AG04449 (cell line): Measurements from ENCODE around the gene SOX6.

Experiments
- CTCF ChIA-PET: fragments of 350-600 bp; formaldehyde crosslinking; extraction: SDS; loops from one replicate; lab custom pipeline; 2021; ENCODE audit warnings: antibody characterized with exemption; lab: Yijun Ruan, JAX
- POLR2A ChIA-PET: fragments of 400-600, 350-600 bp; formaldehyde crosslinking; extraction: SDS; loops from one replicate; lab custom pipeline; 2020; ENCODE audit warnings: antibody characterized with exemption, inconsistent platforms; lab: Yijun Ruan, JAX
- DNase-seq: peaks from one replicate; pipeline ENCODE4 v3.0.0-alpha.2; 2010; ENCODE audit warnings: low read depth, low spot score
- H3K4me3 ChIP-seq: 2 replicates; pipeline ENCODE4 v1.5.1; 2011; ENCODE audit warnings: low read depth, mild to moderate bottlenecking, control low read depth, low read length
- CTCF ChIP-seq: IDR thresholded peaks from one replicate; pipeline ENCODE4 v1.5.1; 2011; ENCODE audit warnings: mild to moderate bottlenecking, moderate library complexity, low read length, control low read depth, inconsistent platforms; ENCODE audit not compliant: insufficient read depth; ENCODE audit errors: missing control alignments

The SOX6 gene

GRCh38 chr11:15993345-15993744 is 363.0 kb downstream of the SOX6 start:
- ChIA-PET CTCF (no interaction called here), POLR2A (no interaction called here)
- TF ChIP-seq CTCF: no peak
- H3K4me3 ChIP-seq: no peak overlapping the region
- no peak for DNase-seq

GRCh38 chr11:15991215-15991614 is 365.1 kb downstream of the SOX6 start:
- no peak overlapping the region for H3K4me3 ChIP-seq
- CTCF ChIA-PET: interaction anchor here (1.0 kb wide), 1 partner anchor 9 kb away, joined by 3 read pairs; no protein-coding TSS in a partner anchor
- TF ChIP-seq CTCF: no peak
- POLR2A ChIA-PET: no interaction called here
- DNase-seq: no peak

GRCh38 chr11:15989685-15990084 is 366.7 kb downstream of the SOX6 start:
- no peak for DNase-seq
- POLR2A ChIA-PET: no interaction called here
- no peak for TF ChIP-seq CTCF
- H3K4me3 ChIP-seq: no peak overlapping the region
- CTCF ChIA-PET: interaction anchor here (1.0 to 2.3 kb wide), 3 partner anchors 12 to 13 kb away, joined by 3 to 11 read pairs (median 9); no protein-coding TSS in a partner anchor

GRCh38 chr11:15988693-15989231 is 367.6 kb downstream of the SOX6 start:
- POLR2A ChIA-PET: no interaction called here

GRCh38 chr11:15988016-15988550 is 368.3 kb downstream of the SOX6 start:
- CTCF ChIA-PET: interaction anchor here (0.8 to 2.3 kb wide), 4 partner anchors 8 to 626 kb away, joined by 3 to 11 read pairs (median 7); no protein-coding TSS in a partner anchor

More at GRCh38 chr11:15988693-15989231, 367.6 kb downstream of the SOX6 start:
- H3K4me3 ChIP-seq: no peak overlapping the region
- no peak for DNase-seq
- CTCF ChIA-PET: interaction anchor here (0.8 to 2.3 kb wide), 4 partner anchors 9 to 625 kb away, joined by 3 to 11 read pairs (median 7); no protein-coding TSS in a partner anchor
- no peak for TF ChIP-seq CTCF

More at GRCh38 chr11:15988016-15988550, 368.3 kb downstream of the SOX6 start:
- DNase-seq: no peak
- POLR2A ChIA-PET: no interaction called here
- no peak overlapping the region for H3K4me3 ChIP-seq
- no peak for TF ChIP-seq CTCF
